Measurements from ENCODE around the gene FLVCR1.

Gene FLVCR1

GRCh38 chr1:212916481-212917133, 58.5 kb downstream of the FLVCR1 start:
- H3K4me3 ChIP-seq (ENCODE audit: low read depth, low read length), result peak overlapping the region; percentile 12
- peak; percentile 10 for TF ChIP-seq CTCF (IDR thresholded peaks at IDR 0.05; ENCODE audit: low read depth, low read length, missing control alignments)
- in situ Hi-C loops (cut with HindIII; ENCODE audit: low pct_ligation_motif_present, low sequenced_read_pairs), result no loop called here
- H3K27ac ChIP-seq, result no peak overlapping the region
- peaks cover 3% of the 10 kb centered on the region for H3K27me3 ChIP-seq (replicated peaks)
- H3K36me3 ChIP-seq (replicated peaks), result no peaks in the 10 kb centered on the region
- no peak for DNase-seq

- in situ Hi-C loops (cut with HindIII; ENCODE audit: low pct_ligation_motif_present, low sequenced_read_pairs), result no loop called here
- Histone ChIP-seq H3K27me3 (replicated peaks) (peaks cover 3% of the 10 kb centered on the region), H3K27ac (no peak overlapping the region), H3K4me3 (ENCODE audit: low read depth, low read length) (no peak overlapping the region), H3K36me3 (replicated peaks) (no peaks in the 10 kb centered on the region)
- no peak for DNase-seq
- TF ChIP-seq CTCF (IDR thresholded peaks at IDR 0.05; ENCODE audit: low read depth, low read length, missing control alignments), result no peak
Measured at GRCh38 chr1:212917134-212917485, 59.0 kb downstream of the FLVCR1 start.

GRCh38 chr1:212917858-212918257, 59.8 kb downstream of the FLVCR1 start:
- no peak for DNase-seq
- Histone ChIP-seq H3K27ac (no peak overlapping the region), H3K27me3 (replicated peaks) (peaks cover 3% of the 10 kb centered on the region), H3K36me3 (replicated peaks) (no peaks in the 10 kb centered on the region), H3K4me3 (ENCODE audit: low read depth, low read length) (no peak overlapping the region)
- in situ Hi-C loops (cut with HindIII; ENCODE audit: low pct_ligation_motif_present, low sequenced_read_pairs), result no loop called here
- TF ChIP-seq CTCF (IDR thresholded peaks at IDR 0.05; ENCODE audit: low read depth, low read length, missing control alignments), result no peak

GRCh38 chr1:212918824-212919223, 60.7 kb downstream of the FLVCR1 start:
- no peak for TF ChIP-seq CTCF (IDR thresholded peaks at IDR 0.05; ENCODE audit: low read depth, low read length, missing control alignments)
- no peaks in the 10 kb centered on the region for H3K36me3 ChIP-seq (replicated peaks)
- no peak overlapping the region for H3K4me3 ChIP-seq (ENCODE audit: low read depth, low read length)
- H3K27me3 ChIP-seq (replicated peaks), result peaks cover 3% of the 10 kb centered on the region
- no peak for DNase-seq
- H3K27ac ChIP-seq, result no peak overlapping the region
- in situ Hi-C loops (cut with HindIII; ENCODE audit: low pct_ligation_motif_present, low sequenced_read_pairs), result no loop called here

- Histone ChIP-seq H3K4me3 (ENCODE audit: low read depth, low read length) (no peak overlapping the region), H3K27me3 (replicated peaks) (peaks cover 3% of the 10 kb centered on the region), H3K36me3 (replicated peaks) (no peaks in the 10 kb centered on the region), H3K27ac (no peak overlapping the region)
- no peak for TF ChIP-seq CTCF (IDR thresholded peaks at IDR 0.05; ENCODE audit: low read depth, low read length, missing control alignments)
- no peak for DNase-seq
- in situ Hi-C loops (cut with HindIII; ENCODE audit: low pct_ligation_motif_present, low sequenced_read_pairs), result no loop called here
Measured at GRCh38 chr1:212920246-212920645, 62.2 kb downstream of the FLVCR1 start.

- peak; percentile 64 for TF ChIP-seq CTCF (IDR thresholded peaks at IDR 0.05; ENCODE audit: low read depth, low read length, missing control alignments)
- Histone ChIP-seq H3K4me3 (ENCODE audit: low read depth, low read length) (no peak overlapping the region), H3K27ac (no peak overlapping the region), H3K36me3 (replicated peaks) (no peaks in the 10 kb centered on the region), H3K27me3 (replicated peaks) (peaks cover 3% of the 10 kb centered on the region)
- in situ Hi-C loops (cut with HindIII; ENCODE audit: low pct_ligation_motif_present, low sequenced_read_pairs), result no loop called here
- DNase-seq, result no peak
Measured at GRCh38 chr1:212920896-212921295, 62.8 kb downstream of the FLVCR1 start.

Measured in brain microvascular endothelial cell (primary cell).